ENCODE data around the gene DISC1. TPM values are rescaled to one million over a fixed set of nuclear protein-coding genes. Genes with fewer than 3 reads are reported as not detected.
"Not testable (repeated sequence)": the region's sequence is repeated elsewhere in the genome, so short reads cannot be mapped to it uniquely, and the experiment has no call there.

Gene DISC1
- total RNA-seq, 1 donor from 2014 or later = 16.0 TPM

DNA sequence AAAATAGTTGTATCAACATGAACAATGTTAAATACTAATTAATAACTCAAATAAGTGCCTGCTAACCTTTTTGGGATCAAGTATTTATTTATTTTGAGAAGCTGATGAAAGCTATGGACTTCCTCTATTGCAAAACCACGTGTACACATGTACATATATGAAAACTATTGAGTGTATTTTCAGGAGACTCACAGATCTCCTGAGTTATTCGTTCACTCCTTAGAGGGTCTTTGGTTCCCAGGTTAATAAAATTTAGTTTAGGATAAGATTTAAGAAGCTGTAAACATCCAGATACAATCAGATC lies 130.5 kb downstream of the DISC1 start:
- Histone ChIP-seq H3K27me3 (no peaks in the 10 kb centered on the region), H3K9me3 (peaks cover 12 to 13% of the 10 kb centered on the region in 2 donors), H3K4me3 (no peak overlapping the region), H3K27ac (no peak overlapping the region), H3K4me1 (no peaks in the 10 kb centered on the region), H3K36me3 (peaks cover 0 to 12% of the 10 kb centered on the region in 2 donors)
- TF ChIP-seq, protein P1, sequence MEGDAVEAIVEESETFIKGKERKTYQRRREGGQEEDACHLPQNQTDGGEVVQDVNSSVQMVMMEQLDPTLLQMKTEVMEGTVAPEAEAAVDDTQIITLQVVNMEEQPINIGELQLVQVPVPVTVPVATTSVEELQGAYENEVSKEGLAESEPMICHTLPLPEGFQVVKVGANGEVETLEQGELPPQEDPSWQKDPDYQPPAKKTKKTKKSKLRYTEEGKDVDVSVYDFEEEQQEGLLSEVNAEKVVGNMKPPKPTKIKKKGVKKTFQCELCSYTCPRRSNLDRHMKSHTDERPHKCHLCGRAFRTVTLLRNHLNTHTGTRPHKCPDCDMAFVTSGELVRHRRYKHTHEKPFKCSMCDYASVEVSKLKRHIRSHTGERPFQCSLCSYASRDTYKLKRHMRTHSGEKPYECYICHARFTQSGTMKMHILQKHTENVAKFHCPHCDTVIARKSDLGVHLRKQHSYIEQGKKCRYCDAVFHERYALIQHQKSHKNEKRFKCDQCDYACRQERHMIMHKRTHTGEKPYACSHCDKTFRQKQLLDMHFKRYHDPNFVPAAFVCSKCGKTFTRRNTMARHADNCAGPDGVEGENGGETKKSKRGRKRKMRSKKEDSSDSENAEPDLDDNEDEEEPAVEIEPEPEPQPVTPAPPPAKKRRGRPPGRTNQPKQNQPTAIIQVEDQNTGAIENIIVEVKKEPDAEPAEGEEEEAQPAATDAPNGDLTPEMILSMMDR (IDR thresholded peaks at IDR 0.05) = no peak
- intact Hi-C loops (cut with DNase I) = loop anchor here (10.0 kb wide), 1 partner anchor 1488 kb away; no protein-coding TSS in a partner anchor
- DNase-seq (ENCODE audit: low spot score in 2 of 2) = no peak

DNA sequence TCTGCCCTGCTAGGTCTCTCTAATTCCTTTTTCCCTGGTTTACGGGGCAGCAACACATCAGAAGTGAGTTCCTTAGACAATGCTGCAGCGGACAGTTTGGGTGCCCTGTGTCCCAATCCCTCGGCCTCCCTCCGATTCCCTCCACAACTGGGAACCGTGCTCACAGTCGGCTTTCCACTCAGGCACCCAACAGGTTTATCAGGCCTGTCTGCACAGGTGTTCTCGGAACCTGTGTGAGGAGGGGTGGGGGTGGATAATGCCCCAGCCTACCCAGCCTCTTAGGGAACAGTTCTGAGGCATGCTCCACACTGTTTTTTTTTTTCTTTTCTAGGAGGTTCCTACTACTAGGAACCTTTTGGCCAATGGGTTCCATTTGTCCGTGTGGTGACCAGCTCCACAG lies 131.2 kb downstream of the DISC1 start:
- H3K27me3 ChIP-seq = no peaks in the 10 kb centered on the region
- H3K4me1 ChIP-seq = no peaks in the 10 kb centered on the region
- no peak overlapping the region for H3K27ac ChIP-seq
- peaks cover 0 to 7% of the 10 kb centered on the region in 2 donors for H3K36me3 ChIP-seq
- intact Hi-C loops (cut with DNase I) = loop anchor here (10.0 kb wide), 1 partner anchor 1487 kb away; no protein-coding TSS in a partner anchor
- peaks cover 10 to 12% of the 10 kb centered on the region in 2 donors for H3K9me3 ChIP-seq
- no peak overlapping the region for H3K4me3 ChIP-seq
- TF ChIP-seq, protein P1 (IDR thresholded peaks at IDR 0.05) = no peak
- DNase-seq (ENCODE audit: low spot score in 2 of 2) = no peak

DNA sequence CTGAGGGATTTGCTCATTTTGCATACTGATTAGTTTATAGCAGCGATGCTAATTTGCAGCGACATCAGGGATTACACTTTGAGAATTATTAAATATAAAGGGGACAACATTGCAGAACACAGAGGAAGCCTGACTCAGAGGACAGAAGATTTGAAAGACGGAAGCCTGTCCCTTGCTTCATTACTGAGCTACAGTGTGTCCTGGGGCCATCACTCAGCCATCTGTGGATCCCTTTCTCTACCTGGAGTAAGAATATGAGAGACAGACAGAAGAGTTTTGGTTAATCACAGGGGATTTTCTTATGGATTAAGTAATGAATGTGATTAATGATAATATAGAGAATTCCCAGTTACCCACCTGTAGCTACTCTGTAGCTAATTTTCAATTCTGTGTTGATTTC lies 134.7 kb downstream of the DISC1 start:
- Histone ChIP-seq H3K4me3 (no peak overlapping the region), H3K4me1 (no peaks in the 10 kb centered on the region), H3K36me3 (no peaks in the 10 kb centered on the region), H3K9me3 (no peaks in the 10 kb centered on the region), H3K27ac (no peak overlapping the region), H3K27me3 (no peaks in the 10 kb centered on the region)
- intact Hi-C loops (cut with DNase I) = no loop called here
- TF ChIP-seq, protein P1 (IDR thresholded peaks at IDR 0.05) = no peak
- DNase-seq (ENCODE audit: low spot score in 2 of 2) = no peak

DNA sequence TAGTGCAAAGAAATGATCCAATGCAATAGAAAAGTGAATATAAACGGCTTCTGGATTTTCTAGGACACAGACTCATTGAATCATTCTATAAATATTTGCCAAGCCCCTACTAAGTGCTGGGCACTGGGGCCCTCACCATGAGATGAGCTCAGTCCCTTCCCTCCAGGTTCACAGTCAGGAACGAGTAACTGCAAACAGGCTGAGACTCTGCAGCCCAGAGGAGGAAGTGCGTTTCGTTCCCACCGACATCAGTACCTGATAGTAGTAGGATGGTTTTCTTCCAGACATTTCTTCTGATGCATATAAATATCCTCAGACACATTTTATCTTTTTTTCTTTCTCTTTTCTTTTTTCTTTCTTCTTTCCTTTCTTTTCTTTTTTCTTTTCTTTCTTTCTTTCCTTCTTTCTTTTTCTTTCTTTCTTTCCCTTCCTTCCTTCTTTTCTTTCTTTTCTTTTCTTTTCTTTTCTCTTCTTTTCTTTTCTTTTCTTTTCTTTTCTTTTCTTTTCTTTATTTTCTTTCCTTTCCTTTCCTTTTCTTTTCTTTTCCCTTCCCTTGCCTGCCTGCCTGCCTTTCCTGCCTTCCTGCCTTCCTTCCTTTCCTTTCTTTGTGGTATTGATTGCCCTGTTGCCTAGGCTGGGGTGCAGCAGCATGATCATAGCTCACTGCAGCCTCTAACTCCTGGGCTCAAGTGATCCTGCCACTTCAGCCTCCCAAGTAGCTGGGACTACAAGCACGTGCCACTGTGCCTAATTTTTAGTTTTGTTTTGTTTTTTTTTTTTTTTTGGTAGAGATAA lies 135.4 kb downstream of the DISC1 start:
- no peak overlapping the region for H3K4me3 ChIP-seq
- H3K9me3 ChIP-seq = no peaks in the 10 kb centered on the region
- H3K27me3 ChIP-seq = no peaks in the 10 kb centered on the region
- no peak overlapping the region for H3K27ac ChIP-seq
- DNase-seq (ENCODE audit: low spot score in 2 of 2) = no peak
- no peaks in the 10 kb centered on the region for H3K36me3 ChIP-seq
- H3K4me1 ChIP-seq = no peaks in the 10 kb centered on the region
- intact Hi-C loops (cut with DNase I) = no loop called here
- TF ChIP-seq, protein P1 (IDR thresholded peaks at IDR 0.05) = no peak

DNA sequence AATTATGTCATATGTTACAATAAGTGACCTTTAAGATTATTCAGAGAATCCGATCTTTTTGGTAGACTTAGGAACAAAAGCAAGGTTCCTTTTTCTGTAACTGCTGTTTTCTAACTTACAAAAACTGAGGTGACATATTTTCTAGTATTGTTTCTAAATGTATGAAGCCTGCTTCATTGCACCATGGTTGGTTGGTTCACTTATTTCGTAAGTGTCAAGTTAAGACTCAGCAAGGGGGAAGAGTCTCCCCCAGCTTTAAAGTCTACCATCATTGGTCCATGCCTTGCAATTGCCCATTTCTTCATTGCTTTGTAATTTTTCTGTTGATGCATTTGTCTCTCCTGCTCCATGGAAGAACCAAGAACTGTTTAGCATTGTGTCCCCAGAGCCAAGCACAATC lies 136.9 kb downstream of the DISC1 start:
- Histone ChIP-seq H3K27ac (no peak overlapping the region), H3K4me3 (no peak overlapping the region), H3K9me3 (no peaks in the 10 kb centered on the region), H3K27me3 (no peaks in the 10 kb centered on the region), H3K4me1 (no peaks in the 10 kb centered on the region), H3K36me3 (no peaks in the 10 kb centered on the region)
- TF ChIP-seq, protein P1 (IDR thresholded peaks at IDR 0.05) = no peak
- no peak for DNase-seq (ENCODE audit: low spot score in 2 of 2)
- intact Hi-C loops (cut with DNase I) = no loop called here

DNA sequence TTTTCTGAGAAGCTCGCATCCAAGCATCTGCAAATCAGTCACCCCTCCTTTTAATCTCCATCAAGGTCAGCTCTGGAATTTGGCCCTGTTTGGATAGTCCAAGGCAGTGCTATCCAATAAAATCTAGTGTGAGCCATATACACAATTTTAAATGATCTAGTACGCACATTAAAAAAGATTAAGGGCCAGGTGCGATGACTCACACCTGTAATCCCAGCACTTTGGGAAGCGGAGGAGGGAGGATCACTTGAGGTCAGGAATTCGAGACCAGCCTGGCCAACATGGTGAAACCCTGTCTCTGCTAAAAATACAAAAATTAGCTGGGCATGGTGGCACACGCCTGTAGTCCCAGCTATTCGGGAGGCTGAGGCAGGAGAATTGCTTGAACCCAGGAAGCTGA lies 139.2 kb downstream of the DISC1 start:
- H3K36me3 ChIP-seq; H3K4me3 ChIP-seq; DNase-seq (ENCODE audit: low spot score in 2 of 2); H3K4me1 ChIP-seq; H3K27ac ChIP-seq; intact Hi-C loops (cut with DNase I); H3K27me3 ChIP-seq; H3K9me3 ChIP-seq: not testable (repeated sequence)
